Vagina (tissue), 2 donors: Measurements from ENCODE around the gene RNF111.

ENCODE experiments used
- CTCF ChIP-seq, 3 experiments: fragments of 450-650 bp in 2 of 3; fragments of 200-600 bp in 1 of 3; sonication (generic) in 1 of 3; IDR thresholded peaks; one replicate each; pipeline ENCODE4 v1.5.1; 2017 to 2019; ENCODE audit warnings: antibody characterized with exemption in 3 of 3, mild to moderate bottlenecking in 2 of 3, moderate library complexity in 2 of 3
- POLR2A ChIP-seq, 2 donors: fragments of 450-650 bp; IDR thresholded peaks; one replicate each; pipeline ENCODE4 v1.6.1; 2017; ENCODE audit warnings: antibody characterized with exemption in 2 of 2, mild to moderate bottlenecking in 2 of 2, moderate library complexity in 2 of 2
- POLR2AphosphoS5 ChIP-seq, 2 donors: sonication (generic); formaldehyde crosslinking; IDR thresholded peaks; one replicate each; pipeline ENCODE4 v1.9.0; 2017; ENCODE audit warnings: antibody characterized with exemption in 2 of 2, mild to moderate bottlenecking in 2 of 2, low read depth in 1 of 2; ENCODE audit not compliant: insufficient read depth in 1 of 2

- TF ChIP-seq POLR2A (IDR thresholded peaks at IDR 0.05) (no peak), CTCF (IDR thresholded peaks at IDR 0.05) (no peak), POLR2AphosphoS5 (IDR thresholded peaks at IDR 0.05; ENCODE audit: insufficient read depth in 1 of 2, low read depth in 1 of 2) (no peak)
These were observed 64.7 kb downstream of the RNF111 start for GRCh38 chr15:59051873-59052861.
